DND-41 (cell line): Measurements from ENCODE around the gene C5orf47.

Source experiments
- ATAC-seq: fragments of 200-7000 bp; cut with Tn5 transposase; 3 replicates; pipeline ENCODE4 v1.9.1; 2021; ENCODE audit warnings: low read depth; ENCODE audit not compliant: insufficient read depth
- DNase-seq: peaks from one replicate; pipeline ENCODE4 v3.0.0-alpha.2; 2020
- H2AFZ ChIP-seq: 2 replicates; pipeline ENCODE4 v1.6.0; 2012; ENCODE audit warnings: low read depth, low read length
- H3K27ac ChIP-seq: 2 replicates; pipeline ENCODE4 v1.5.1; 2012; ENCODE audit warnings: low read length, inconsistent platforms
- H3K27me3 ChIP-seq: fragments of 200-600 bp; sonication (generic); 2 replicates; pipeline ENCODE4 v1.6.0; 2012; ENCODE audit warnings: low read length, mild to moderate bottlenecking, inconsistent platforms; ENCODE audit not compliant: insufficient read depth, poor library complexity
- H3K36me3 ChIP-seq: 2 replicates; pipeline ENCODE4 v1.5.1; 2012; ENCODE audit warnings: low read length, inconsistent platforms; ENCODE audit not compliant: insufficient read depth
- H3K4me1 ChIP-seq: 2 replicates; pipeline ENCODE4 v1.5.1; 2012; ENCODE audit warnings: mild to moderate bottlenecking, low read length; ENCODE audit not compliant: insufficient read depth
- H3K4me2 ChIP-seq: 2 replicates; pipeline ENCODE4 v1.6.0; 2012; ENCODE audit warnings: mild to moderate bottlenecking, moderate library complexity, low read length, inconsistent platforms; ENCODE audit not compliant: insufficient read depth
- H3K4me3 ChIP-seq, 2 experiments: fragments of 200-600 bp in 1 of 2; shearing (Covaris generic) in 1 of 2; 2 replicates each; pipeline ENCODE4 v1.5.1; 2012 to 2016; ENCODE audit warnings: inconsistent platforms in 2 of 2, low read length in 2 of 2, mild to moderate bottlenecking in 2 of 2, low read depth in 1 of 2, moderate library complexity in 1 of 2
- H3K79me2 ChIP-seq: 2 replicates; pipeline ENCODE4 v1.6.0; 2012; ENCODE audit warnings: low read length, inconsistent platforms; ENCODE audit not compliant: insufficient read depth
- H3K9ac ChIP-seq: 2 replicates; pipeline ENCODE4 v1.6.0; 2012; ENCODE audit warnings: low read depth, mild to moderate bottlenecking, inconsistent platforms, low read length, moderate library complexity
- H3K9me3 ChIP-seq: 2 replicates; pipeline ENCODE4 v1.5.1; 2012; ENCODE audit warnings: low read length, moderate library complexity, mild to moderate bottlenecking, inconsistent platforms; ENCODE audit not compliant: insufficient read depth, severe bottlenecking
- H4K20me1 ChIP-seq: 2 replicates; pipeline ENCODE4 v1.6.0; 2012; ENCODE audit warnings: low read length; ENCODE audit not compliant: insufficient read depth
- EZH2 ChIP-seq: IDR thresholded peaks from 3 replicates; pipeline ENCODE4 v1.6.1; 2012; ENCODE audit warnings: borderline replicate concordance, low read depth, mild to moderate bottlenecking, moderate library complexity, low read length, inconsistent platforms; ENCODE audit not compliant: severe bottlenecking
- TF ChIP-seq, protein P1 (sequence below): IDR thresholded peaks from 2 replicates; pipeline ENCODE4 v1.5.1; 2012; ENCODE audit warnings: borderline replicate concordance, low read length, moderate library complexity, mild to moderate bottlenecking; ENCODE audit not compliant: poor library complexity, severe bottlenecking; ENCODE audit errors: extremely low read depth

C5orf47 gene

GRCh38 chr5:173973616-173973969, 15.4 kb upstream of the C5orf47 start:
- H3K4me3 ChIP-seq, result no peak overlapping the region
- H3K36me3 ChIP-seq, result no peaks in the 10 kb centered on the region
- peak overlapping the region; percentile 57 for H2AFZ ChIP-seq
- no peaks in the 10 kb centered on the region for H3K9me3 ChIP-seq
- ATAC-seq (no peak), DNase-seq (no peak)
- H3K79me2 ChIP-seq, result no peaks in the 10 kb centered on the region
- H3K9ac ChIP-seq, result no peak overlapping the region
- no peaks in the 10 kb centered on the region for H4K20me1 ChIP-seq
- TF ChIP-seq EZH2, result no peak
- TF ChIP-seq, protein P1, sequence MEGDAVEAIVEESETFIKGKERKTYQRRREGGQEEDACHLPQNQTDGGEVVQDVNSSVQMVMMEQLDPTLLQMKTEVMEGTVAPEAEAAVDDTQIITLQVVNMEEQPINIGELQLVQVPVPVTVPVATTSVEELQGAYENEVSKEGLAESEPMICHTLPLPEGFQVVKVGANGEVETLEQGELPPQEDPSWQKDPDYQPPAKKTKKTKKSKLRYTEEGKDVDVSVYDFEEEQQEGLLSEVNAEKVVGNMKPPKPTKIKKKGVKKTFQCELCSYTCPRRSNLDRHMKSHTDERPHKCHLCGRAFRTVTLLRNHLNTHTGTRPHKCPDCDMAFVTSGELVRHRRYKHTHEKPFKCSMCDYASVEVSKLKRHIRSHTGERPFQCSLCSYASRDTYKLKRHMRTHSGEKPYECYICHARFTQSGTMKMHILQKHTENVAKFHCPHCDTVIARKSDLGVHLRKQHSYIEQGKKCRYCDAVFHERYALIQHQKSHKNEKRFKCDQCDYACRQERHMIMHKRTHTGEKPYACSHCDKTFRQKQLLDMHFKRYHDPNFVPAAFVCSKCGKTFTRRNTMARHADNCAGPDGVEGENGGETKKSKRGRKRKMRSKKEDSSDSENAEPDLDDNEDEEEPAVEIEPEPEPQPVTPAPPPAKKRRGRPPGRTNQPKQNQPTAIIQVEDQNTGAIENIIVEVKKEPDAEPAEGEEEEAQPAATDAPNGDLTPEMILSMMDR, result no peak
- H3K4me2 ChIP-seq, result no peak overlapping the region
- H3K4me1 ChIP-seq, result no peaks in the 10 kb centered on the region
- no peak overlapping the region for H3K27ac ChIP-seq
- no peaks in the 10 kb centered on the region for H3K27me3 ChIP-seq

DNA sequence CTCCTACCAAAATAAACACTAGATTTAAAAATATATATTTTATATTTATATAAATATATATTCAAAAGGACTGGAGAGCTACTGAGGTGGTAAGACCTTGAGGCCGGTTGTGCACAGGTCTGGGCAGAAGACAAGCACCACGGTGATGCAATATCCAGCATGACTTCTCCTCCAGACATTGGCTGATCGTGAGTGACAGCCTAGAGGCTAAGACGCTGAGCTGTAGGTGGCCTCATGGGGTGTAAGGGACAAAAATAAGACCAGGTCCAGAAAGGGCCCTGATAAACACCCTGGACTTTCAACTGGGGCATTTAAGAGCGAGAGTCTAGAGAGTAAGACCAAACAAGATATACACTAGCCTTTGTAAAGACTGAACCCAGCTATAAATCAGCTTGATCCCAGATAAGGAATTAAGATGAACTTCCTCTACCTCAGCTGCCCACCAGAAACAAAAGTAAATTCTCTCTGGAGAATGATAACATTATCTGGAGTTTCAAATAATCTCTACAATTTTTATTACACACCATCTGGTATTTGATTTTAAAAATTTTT, 14.2 kb upstream of the C5orf47 start:
- Histone ChIP-seq H3K79me2 (no peaks in the 10 kb centered on the region), H3K4me3 (no peak overlapping the region), H3K27me3 (no peaks in the 10 kb centered on the region), H3K4me2 (no peak overlapping the region), H2AFZ (no peak overlapping the region), H4K20me1 (no peaks in the 10 kb centered on the region), H3K27ac (no peak overlapping the region), H3K4me1 (no peaks in the 10 kb centered on the region), H3K9ac (no peak overlapping the region), H3K36me3 (no peaks in the 10 kb centered on the region), H3K9me3 (no peaks in the 10 kb centered on the region)
- no peak for ATAC-seq
- DNase-seq, result no peak
- TF ChIP-seq EZH2, result no peak
- TF ChIP-seq, protein P1, result no peak

DNA sequence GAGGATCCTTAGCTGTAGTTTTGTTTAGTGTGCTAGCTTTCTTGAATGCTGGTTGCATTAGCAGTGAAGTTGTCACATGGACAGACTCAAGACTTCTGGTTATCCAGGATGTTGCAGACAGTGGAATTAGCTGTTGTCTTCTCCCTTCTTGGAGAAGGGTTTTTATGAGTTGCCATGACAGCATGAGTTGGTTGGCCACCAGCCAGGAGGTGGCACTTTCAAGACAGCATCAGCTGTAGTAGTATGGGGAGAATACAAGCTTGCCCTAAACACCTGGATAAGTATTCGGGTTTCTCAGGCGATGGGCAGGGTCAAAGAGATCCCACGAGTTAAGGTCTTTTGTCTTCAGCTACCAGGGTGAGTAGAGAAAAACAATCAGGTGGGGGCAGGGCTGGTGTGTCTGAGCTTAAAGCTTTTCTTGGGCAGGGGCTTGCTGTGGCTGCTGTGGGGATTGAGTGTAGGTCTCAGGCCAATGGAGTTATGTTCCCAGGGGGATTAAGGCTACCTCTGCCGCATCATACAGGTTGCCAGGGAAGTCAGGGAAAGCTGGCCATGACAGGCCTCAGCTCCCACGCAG, 7.7 kb upstream of the C5orf47 start:
- Histone ChIP-seq H3K36me3 (no peaks in the 10 kb centered on the region), H3K27ac (no peak overlapping the region), H2AFZ (no peak overlapping the region), H4K20me1 (no peaks in the 10 kb centered on the region), H3K27me3 (no peaks in the 10 kb centered on the region), H3K4me2 (no peak overlapping the region), H3K4me3 (no peak overlapping the region), H3K9ac (no peak overlapping the region), H3K9me3 (no peaks in the 10 kb centered on the region), H3K4me1 (no peaks in the 10 kb centered on the region), H3K79me2 (no peaks in the 10 kb centered on the region)
- TF ChIP-seq, protein P1, result no peak
- TF ChIP-seq EZH2, result no peak
- ATAC-seq (no peak), DNase-seq (no peak)
